GM12864 (cell line): ENCODE results near the gene KRTAP22-1.

ENCODE experiments used
- DNase-seq: peaks from one replicate; pipeline ENCODE4 v3.0.0-alpha.2; 2011; ENCODE audit warnings: low read depth
- H3K4me3 ChIP-seq: 2 replicates; pipeline ENCODE4 v1.5.1; 2011; ENCODE audit warnings: mild to moderate bottlenecking, low read depth, low read length, control low read depth
- CTCF ChIP-seq: IDR thresholded peaks from 2 replicates; pipeline ENCODE4 v1.5.1; 2011; ENCODE audit warnings: low read depth, mild to moderate bottlenecking, moderate library complexity, low read length, control low read depth, inconsistent platforms; ENCODE audit errors: missing control alignments

KRTAP22-1 gene

GRCh38 chr21:30567617-30568016 lies 33.3 kb upstream of the KRTAP22-1 start:
- no peak for DNase-seq
- no peak overlapping the region for H3K4me3 ChIP-seq
- no peak for TF ChIP-seq CTCF

- no peak for DNase-seq
- TF ChIP-seq CTCF: no peak
- no peak overlapping the region for H3K4me3 ChIP-seq
These were observed 23.1 kb upstream of the KRTAP22-1 start for GRCh38 chr21:30577766-30578165.

GRCh38 chr21:30579346-30579745 lies 21.5 kb upstream of the KRTAP22-1 start:
- no peak for TF ChIP-seq CTCF
- H3K4me3 ChIP-seq: no peak overlapping the region
- DNase-seq: no peak

GRCh38 chr21:30580132-30580531 lies 20.8 kb upstream of the KRTAP22-1 start:
- no peak for DNase-seq
- TF ChIP-seq CTCF: no peak
- no peak overlapping the region for H3K4me3 ChIP-seq

- no peak for TF ChIP-seq CTCF
- H3K4me3 ChIP-seq: no peak overlapping the region
- DNase-seq: no peak
These were observed 18.0 kb upstream of the KRTAP22-1 start for GRCh38 chr21:30582870-30583269.

GRCh38 chr21:30590297-30590696 lies 10.6 kb upstream of the KRTAP22-1 start, which contains the start of gene KRTAP22-2:
Gene KRTAP22-2 (minus strand): TSS chr21:30590397.
- DNase-seq: no peak
- TF ChIP-seq CTCF: no peak
- H3K4me3 ChIP-seq: no peak within 1 kb of the TSS

GRCh38 chr21:30592140-30592539 lies 8.7 kb upstream of the KRTAP22-1 start, which contains the start of gene KRTAP6-3:
Gene KRTAP6-3 (plus strand): TSS chr21:30592440. CDS start chr21:30592446, 6 bp downstream.
- TF ChIP-seq CTCF: no peak
- no peak within 1 kb of the TSS for H3K4me3 ChIP-seq
- no peak for DNase-seq
